Heart right ventricle (tissue), 16 donors: ENCODE data around the gene KRT33B. TPM values are rescaled to one million over a fixed set of nuclear protein-coding genes. Genes with fewer than 3 reads are reported as not detected.

Source experiments
- ATAC-seq, 8 donors: fragments of 200-7000 bp; cut with Tn5 transposase; one replicate each; pipeline ENCODE4 v1.9.1; 2020; ENCODE audit warnings: mild to moderate bottlenecking in 8 of 8, moderate library complexity in 8 of 8, moderate number of reproducible peaks in 1 of 8
- DNase-seq, 2 donors: peaks; one replicate each; pipeline ENCODE4 v3.0.0-alpha.2; 2020
- H3K27ac ChIP-seq, 10 donors: fragments of 200-600 bp; sonication (generic) in 2 of 10; one replicate each; pipeline versions ENCODE4 v1.5.0 to v1.8.0; 2020 to 2022; ENCODE audit warnings: mild to moderate bottlenecking in 3 of 10
- H3K27me3 ChIP-seq, 7 donors: fragments of 200-600 bp; one replicate each; pipeline ENCODE4 v1.8.0; 2021 to 2022; ENCODE audit warnings: mild to moderate bottlenecking in 2 of 7
- H3K36me3 ChIP-seq, 9 donors: fragments of 200-600 bp; sonication (generic) in 1 of 9; one replicate each; pipeline versions ENCODE4 v1.5.0 to v1.8.0; 2020 to 2022; ENCODE audit warnings: mild to moderate bottlenecking in 2 of 9
- H3K4me1 ChIP-seq, 9 donors: fragments of 200-600 bp; sonication (generic) in 1 of 9; one replicate each; pipeline versions ENCODE4 v1.5.0 to v1.8.0; 2020 to 2022; ENCODE audit warnings: mild to moderate bottlenecking in 4 of 9
- H3K4me3 ChIP-seq, 10 donors: fragments of 200-600 bp; sonication (generic) in 2 of 10; one replicate each; pipeline versions ENCODE4 v1.5.0 to v1.8.0; 2020 to 2022; ENCODE audit warnings: mild to moderate bottlenecking in 7 of 10, moderate library complexity in 2 of 10
- H3K9me3 ChIP-seq, 11 donors: fragments of 200-600 bp in 10 of 11; sonication (generic) in 2 of 11; one replicate each; pipeline versions ENCODE4 v1.5.0 to v1.8.0; 2013 to 2022; ENCODE audit warnings: mild to moderate bottlenecking in 2 of 11, control low read depth in 1 of 11, moderate library complexity in 1 of 11
- CTCF ChIP-seq, 9 donors: fragments of 200-600 bp; sonication (generic) in 2 of 9; IDR thresholded peaks; one replicate each; pipeline versions ENCODE4 v1.5.0 to v1.8.0; 2021 to 2022; ENCODE audit warnings: antibody characterized with exemption in 9 of 9, mild to moderate bottlenecking in 5 of 9, moderate library complexity in 1 of 9
- WGBS, 2 donors: extraction: QIAGEN DNeasy Blood & Tissue Kit; methylation state at CpG; one replicate each; pipeline ENCODE4 v1.1.7; 2013; ENCODE audit warnings: inconsistent platforms in 1 of 2; 5-methylcytosine and 5-hydroxymethylcytosine counted together
- intact Hi-C, 10 donors: fragments of 100-400 bp; cut with DNase I; formaldehyde crosslinking; loops; one replicate each; pipeline versions ENCODE4 v1.11.1 to v1.14.2; 2022
- polyA plus RNA-seq, 2 donors: library from polyadenylated mRNA; stranded (reverse); fragments of 200-250 nt; gene quantifications; one replicate each; pipeline ENCODE4 v1.2.3, GENCODE V29; 2013
- total RNA-seq, 10 donors: library from RNA; stranded (reverse); fragmentation: NEBNext Ultra II Directional in 3 of 10; extraction: Animal tissue kit (Norgen Biotek cat#: 25700) in 3 of 10; gene quantifications; one replicate each; pipeline versions ENCODE4 v1.2.1 to v1.2.4, GENCODE V29; 2021 to 2023
- donor health status: Arrhythmogenic right ventricular cardiomyopathy.
- donor health status: ischemic (EF 13 %, LVEDD 7.1; RV severe dilation, severe dysfunction).
- donor health status: healthy with polysubstance abuse.
- donor health status: DM: no; HTN: yes; CAD: no.
- donor health status: DM: no; HTN: no; CAD: no.
- donor health status: ischemic (EF 25% LVEDD 6.9; RV normal size, moderate dysfunction).
- donor health status: ischemic (EF 25% LVEDD 5.7; RV mildly dilated, moderate dysfunction).
- donor health status: healthy.
- donor health status: DM: yes; HTN: yes; CAD: no.
- donor health status: Ischemic cardiomyopathy.
- donor health status: ischemic (EF 35%, LVEDD 5.7; RV mildly dilated, moderate dysfunction).
- donor health status: nonischemic (EF 11% LVEDD 7.7; RV severe dilation, severe dysfunction).
- donor health status: DM: yes; HTN: yes; CAD: no.
- donor health status: PGD.
- donor health status: ischemic (EF 29% LVEDD 5.4; RV normal size, mild dysfunction).
- donor health status: nonischemic (EF 23%, LVEDD 6.1; RV moderate dilation, normal function).

Gene KRT33B
- total and polyA plus RNA-seq, 12 donors, result not detected

GRCh38 chr17:41332239-41332638, 37.4 kb downstream of the KRT33B start:
- no peak for TF ChIP-seq CTCF (IDR thresholded peaks at IDR 0.05)
- ATAC-seq (no peak), DNase-seq (no peak)
- H3K4me1 ChIP-seq, result no peaks in the 10 kb centered on the region
- intact Hi-C loops, result no loop called here
- peaks cover 0 to 38% (median 0%) of the 10 kb centered on the region in 7 donors for H3K27me3 ChIP-seq
- H3K36me3 ChIP-seq, result no peaks in the 10 kb centered on the region
- no peaks in the 10 kb centered on the region for H3K9me3 ChIP-seq
- H3K4me3 ChIP-seq, result no peak overlapping the region
- WGBS, 2 donors, result 69 to 71% methylated on average over 2 of the region's 2 CpGs
- H3K27ac ChIP-seq, result no peak overlapping the region

GRCh38 chr17:41331606-41332005, 38.0 kb downstream of the KRT33B start:
- peak in 1 of 8 donors; percentile 9 for ATAC-seq
- WGBS, 2 donors, result 61 to 64% methylated on average over 7 of the region's 7 CpGs

GRCh38 chr17:41329279-41329948, 40.2 kb downstream of the KRT33B start:
- Histone ChIP-seq H3K27ac (no peak overlapping the region), H3K4me1 (no peaks in the 10 kb centered on the region), H3K4me3 (no peak overlapping the region), H3K9me3 (no peaks in the 10 kb centered on the region), H3K36me3 (no peaks in the 10 kb centered on the region), H3K27me3 (peaks cover 0 to 24% (median 0%) of the 10 kb centered on the region in 7 donors)
- 50 to 53% methylated on average over 13 of the region's 13 CpGs for WGBS, 2 donors
- peak in 1 of 2 donors; percentile 35 for DNase-seq
- peak; percentile 16 to 59 (median 53) for TF ChIP-seq CTCF (IDR thresholded peaks at IDR 0.05)
- peak in 2 of 8 donors; percentile 52 to 66 for ATAC-seq
- intact Hi-C loops, result loop anchor here in 5 of 10 donors (5.0 to 10.0 kb wide), 4 partner anchors 165 to 527 kb away; no protein-coding TSS in a partner anchor

More at GRCh38 chr17:41331606-41332005, 38.0 kb downstream of the KRT33B start:
- intact Hi-C loops, result no loop called here
- H3K36me3 ChIP-seq, result no peaks in the 10 kb centered on the region
- H3K27me3 ChIP-seq, result peaks cover 0 to 33% (median 0%) of the 10 kb centered on the region in 7 donors
- TF ChIP-seq CTCF (IDR thresholded peaks at IDR 0.05), result no peak
- no peaks in the 10 kb centered on the region for H3K4me1 ChIP-seq
- no peak overlapping the region for H3K4me3 ChIP-seq
- H3K27ac ChIP-seq, result no peak overlapping the region
- no peak for DNase-seq
- H3K9me3 ChIP-seq, result no peaks in the 10 kb centered on the region

- H3K9me3 ChIP-seq, result no peaks in the 10 kb centered on the region
- no peaks in the 10 kb centered on the region for H3K4me1 ChIP-seq
- no peak overlapping the region for H3K4me3 ChIP-seq
- no peak overlapping the region for H3K27ac ChIP-seq
- intact Hi-C loops, result loop anchor here in 5 of 10 donors (5.0 to 10.0 kb wide), 4 partner anchors 167 to 526 kb away; no protein-coding TSS in a partner anchor
- no peak for TF ChIP-seq CTCF (IDR thresholded peaks at IDR 0.05)
- peaks cover 0 to 17% (median 0%) of the 10 kb centered on the region in 7 donors for H3K27me3 ChIP-seq
- no peak for ATAC-seq
- WGBS, 2 donors, result 83 to 88% methylated on average over 7 of the region's 7 CpGs
- no peak for DNase-seq
- H3K36me3 ChIP-seq, result no peaks in the 10 kb centered on the region
Observed at GRCh38 chr17:41328207-41328606, 41.4 kb downstream of the KRT33B start.
